Activated T-helper 2 cell treated with anti-CD3 and anti-CD28 coated beads, Interferon-gamma antibody, Interleukin-2, Interleukin-4, amounts not matched to agents 10 μg/mL and 5 μg/mL and 100 μg/mL, durations not matched to agents 14 hours and 24 hours and 36 hours (primary cell): ENCODE results near the gene OR8S1. TPM values are rescaled to one million over a fixed set of nuclear protein-coding genes. Genes with fewer than 3 reads are reported as not detected.
"Not testable (repeated sequence)": the region's sequence is repeated elsewhere in the genome, so short reads cannot be mapped to it uniquely, and the experiment has no call there.

Experiments used
- DNase-seq: peaks from one replicate; pipeline ENCODE4 v3.0.0; 2021; ENCODE audit warnings: low spot score
- H3K27ac Mint-ChIP-seq: one replicate; pipeline ENCODE4 v1.8.0; 2021; ENCODE audit warnings: mixed read lengths
- H3K27me3 Mint-ChIP-seq: one replicate; pipeline ENCODE4 v1.8.0; 2021; ENCODE audit warnings: low read depth, mixed read lengths
- H3K36me3 Mint-ChIP-seq: one replicate; pipeline ENCODE4 v1.8.0; 2021; ENCODE audit warnings: low read depth, mixed read lengths
- H3K4me1 Mint-ChIP-seq: one replicate; pipeline ENCODE4 v1.8.0; 2021; ENCODE audit warnings: low read depth, mixed read lengths
- H3K4me3 Mint-ChIP-seq: one replicate; pipeline ENCODE4 v1.8.0; 2021; ENCODE audit warnings: low read depth, mild to moderate bottlenecking, moderate library complexity, mixed read lengths
- H3K9me3 Mint-ChIP-seq: one replicate; pipeline ENCODE4 v1.8.0; 2021; ENCODE audit warnings: mixed read lengths
- intact Hi-C: fragments of 100-400 bp; cut with micrococcal nuclease; formaldehyde crosslinking; loops from one replicate; pipeline ENCODE4 v1.15.1; 2023
- total RNA-seq: library from RNA; stranded (reverse); gene quantifications from 2 replicates; pipeline ENCODE4 v1.2.3, GENCODE V29; 2022

The OR8S1 gene
- total RNA-seq, 1 donor from 2014 or later: not detected

DNA sequence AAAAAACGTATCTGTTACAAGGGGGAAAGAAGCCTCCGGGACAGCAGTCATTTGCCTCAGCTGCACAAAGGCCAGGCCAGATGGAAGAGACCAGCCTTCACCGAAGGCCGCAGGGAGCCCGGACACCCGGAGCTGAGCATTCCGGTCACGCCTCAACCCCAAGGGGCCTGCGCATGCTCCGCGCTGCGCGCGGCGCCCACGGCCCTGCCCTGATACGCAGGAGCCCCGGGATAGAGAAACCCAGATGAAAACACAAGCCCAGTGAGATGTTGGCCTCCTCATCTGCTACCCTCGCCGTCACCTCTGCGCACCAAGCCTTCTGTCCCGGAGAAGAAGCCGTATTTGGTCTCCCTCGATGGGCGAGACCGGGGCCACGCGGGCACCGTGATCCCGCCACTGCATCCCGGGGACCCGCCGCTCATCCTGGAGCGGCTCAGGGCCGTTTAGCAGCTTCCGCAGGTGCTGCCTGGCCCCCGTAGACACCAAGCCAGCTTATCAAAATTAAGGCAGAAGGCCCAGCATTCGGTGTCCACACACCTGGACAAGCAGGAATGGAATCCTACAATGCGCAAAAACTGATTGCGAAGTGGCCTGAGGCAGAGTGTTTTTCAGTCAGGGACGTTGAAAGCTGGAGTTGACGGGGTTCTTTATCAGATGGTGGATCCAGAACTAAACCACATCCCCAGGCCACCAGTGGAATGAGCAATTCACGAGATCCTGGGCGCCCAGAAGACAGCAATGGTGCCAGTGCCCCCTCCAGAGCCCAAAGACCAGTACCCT lies 2.6 kb downstream of the OR8S1 start:
- Mint-ChIP-seq H3K36me3 (no peaks in the 10 kb centered on the region), H3K27me3 (peaks cover 2% of the 10 kb centered on the region), H3K4me1 (peaks cover 3% of the 10 kb centered on the region), H3K4me3 (no peak overlapping the region), H3K9me3 (no peaks in the 10 kb centered on the region), H3K27ac (no peak overlapping the region)
- no peak for DNase-seq
- intact Hi-C loops: no loop called here

DNA sequence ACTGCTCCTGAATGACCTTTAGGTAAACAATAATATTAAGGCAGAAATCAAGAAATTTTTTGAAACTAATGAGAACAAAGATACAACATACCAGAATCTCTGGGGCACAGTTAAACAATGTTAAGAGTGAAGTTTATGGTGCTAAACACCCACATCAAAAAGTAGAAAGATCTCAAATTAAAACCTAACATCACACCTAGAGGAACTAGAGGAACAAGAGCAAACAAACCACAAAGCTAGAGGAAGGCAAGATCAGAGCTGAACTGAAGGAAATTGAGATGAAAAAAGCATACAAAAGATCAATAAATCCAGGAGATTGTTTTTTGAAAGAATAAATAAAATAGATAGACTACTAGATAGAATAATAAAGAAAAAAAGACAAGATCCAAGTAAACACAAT lies 7.2 kb downstream of the OR8S1 start:
- intact Hi-C loops: no loop called here
- no peak overlapping the region for H3K4me3 Mint-ChIP-seq
- H3K27ac Mint-ChIP-seq: no peak overlapping the region
- peaks cover 2% of the 10 kb centered on the region for H3K27me3 Mint-ChIP-seq
- H3K9me3 Mint-ChIP-seq: no peaks in the 10 kb centered on the region
- no peak for DNase-seq
- no peaks in the 10 kb centered on the region for H3K36me3 Mint-ChIP-seq
- peaks cover 3% of the 10 kb centered on the region for H3K4me1 Mint-ChIP-seq

DNA sequence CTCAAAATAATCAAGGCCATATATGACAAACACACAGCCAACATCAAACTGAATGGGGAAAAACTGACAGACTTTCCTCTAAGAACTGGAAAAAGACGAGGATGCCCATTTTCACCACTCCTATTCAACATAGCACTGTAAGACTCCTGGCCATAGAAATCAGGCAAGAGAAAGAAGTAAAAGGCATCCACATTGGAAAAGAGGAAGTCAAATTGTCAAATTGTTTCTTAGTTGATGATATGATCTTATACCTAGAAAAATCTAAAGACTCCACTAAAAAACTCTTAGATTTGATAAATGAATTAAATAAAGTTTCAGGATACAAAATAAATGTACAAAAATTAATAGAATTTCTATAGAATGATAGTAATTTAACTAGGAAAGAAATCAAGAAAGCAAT lies 11.2 kb downstream of the OR8S1 start:
- Mint-ChIP-seq H3K27me3 (peaks cover 2% of the 10 kb centered on the region), H3K27ac (no peak overlapping the region), H3K36me3 (no peaks in the 10 kb centered on the region), H3K4me1 (peaks cover 6% of the 10 kb centered on the region), H3K9me3 (no peaks in the 10 kb centered on the region), H3K4me3 (no peak overlapping the region)
- DNase-seq: no peak
- intact Hi-C loops: no loop called here

DNA sequence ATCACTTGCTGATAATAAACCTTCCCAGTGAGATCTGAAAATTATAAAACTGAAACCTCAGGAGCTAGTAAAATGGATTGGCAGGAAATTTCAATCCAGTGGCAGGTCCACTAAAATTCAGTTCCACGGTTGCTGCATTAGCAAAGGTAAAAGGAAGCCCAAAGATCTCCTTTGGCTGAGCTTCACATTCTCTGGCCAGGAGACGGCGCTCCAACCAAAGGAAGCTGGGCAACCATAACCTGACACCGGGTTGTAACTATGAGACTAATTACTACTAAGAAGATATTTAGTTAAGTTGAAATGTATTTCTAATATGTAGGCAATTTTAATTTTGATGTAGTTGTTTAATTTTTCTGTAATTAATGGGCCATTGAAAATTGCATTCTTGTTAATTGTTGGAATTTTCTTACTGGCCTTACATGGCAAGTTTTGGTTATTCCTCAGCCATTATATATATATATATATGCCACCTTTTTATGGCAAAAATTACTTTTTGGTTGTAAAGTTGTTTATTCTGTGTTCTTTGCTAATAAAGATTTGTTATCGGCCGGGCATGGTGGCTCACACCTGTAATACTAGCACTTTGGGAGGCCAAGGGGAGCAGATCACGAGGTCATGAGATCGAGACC lies 17.0 kb downstream of the OR8S1 start:
- DNase-seq: no peak
- intact Hi-C loops: loop anchor here (1.0 to 5.0 kb wide), 2 partner anchors 76 to 255 kb away; no protein-coding TSS in a partner anchor
- Mint-ChIP-seq H3K9me3 (no peaks in the 10 kb centered on the region), H3K4me3 (no peak overlapping the region), H3K4me1 (peaks cover 4% of the 10 kb centered on the region), H3K27ac (no peak overlapping the region), H3K27me3 (peaks cover 1% of the 10 kb centered on the region), H3K36me3 (no peaks in the 10 kb centered on the region)

DNA sequence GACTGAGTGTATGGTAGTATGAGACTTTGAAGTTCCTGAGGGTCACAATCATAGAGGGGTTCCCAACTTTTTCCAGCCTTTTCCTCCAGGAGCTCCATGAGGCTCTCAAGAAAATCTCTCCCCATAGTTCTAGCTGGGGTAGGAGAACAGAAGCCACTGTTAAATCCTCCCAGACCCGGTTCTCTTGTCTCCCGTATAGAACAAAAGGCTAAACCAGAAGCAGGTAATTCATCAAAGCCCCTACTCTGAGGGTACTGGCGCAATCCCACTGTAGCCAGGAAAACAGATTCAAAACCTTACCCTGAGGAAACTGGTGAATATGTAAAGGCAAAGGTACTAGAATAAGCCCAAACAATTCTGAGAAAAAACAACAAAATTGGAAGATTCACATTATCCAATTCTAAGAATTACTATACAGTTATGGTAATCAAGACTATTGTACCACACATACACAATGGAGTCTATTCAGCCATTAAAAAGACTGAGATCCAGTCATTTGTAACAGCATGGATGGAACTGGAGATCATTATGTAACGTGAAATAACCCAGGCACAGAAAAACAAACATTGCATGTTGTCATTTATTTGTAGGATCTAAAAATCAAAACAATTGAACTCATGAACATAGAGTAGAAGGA lies 20.5 kb downstream of the OR8S1 start:
- H3K36me3 Mint-ChIP-seq: no peaks in the 10 kb centered on the region
- H3K4me3 Mint-ChIP-seq: no peak overlapping the region
- H3K9me3 Mint-ChIP-seq: peaks cover 5% of the 10 kb centered on the region
- H3K27ac Mint-ChIP-seq: no peak overlapping the region
- DNase-seq: no peak
- H3K4me1 Mint-ChIP-seq: no peaks in the 10 kb centered on the region
- peaks cover 4% of the 10 kb centered on the region for H3K27me3 Mint-ChIP-seq
- intact Hi-C loops: no loop called here

DNA sequence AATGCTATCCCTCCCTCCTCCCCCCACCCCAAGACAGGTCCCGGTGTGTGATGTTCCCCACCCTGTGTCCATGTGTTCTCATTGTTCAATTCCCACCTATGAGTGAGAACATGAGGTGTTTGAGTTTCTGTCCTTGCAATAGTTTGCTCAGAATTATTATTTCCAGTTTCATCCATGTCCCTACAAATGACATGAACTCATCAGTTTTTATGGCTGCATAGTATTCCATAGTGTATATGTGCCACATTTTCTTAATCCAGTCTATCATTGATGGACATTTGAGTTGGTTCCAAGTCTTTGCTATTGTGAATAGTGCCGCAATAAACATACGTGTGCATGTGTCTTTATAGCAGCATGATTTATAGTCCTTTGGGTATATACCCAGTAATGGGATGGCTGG lies 21.6 kb downstream of the OR8S1 start:
- H3K9me3 Mint-ChIP-seq, H3K4me3 Mint-ChIP-seq, intact Hi-C loops, H3K4me1 Mint-ChIP-seq, H3K36me3 Mint-ChIP-seq, H3K27ac Mint-ChIP-seq, DNase-seq, H3K27me3 Mint-ChIP-seq: not testable (repeated sequence)

DNA sequence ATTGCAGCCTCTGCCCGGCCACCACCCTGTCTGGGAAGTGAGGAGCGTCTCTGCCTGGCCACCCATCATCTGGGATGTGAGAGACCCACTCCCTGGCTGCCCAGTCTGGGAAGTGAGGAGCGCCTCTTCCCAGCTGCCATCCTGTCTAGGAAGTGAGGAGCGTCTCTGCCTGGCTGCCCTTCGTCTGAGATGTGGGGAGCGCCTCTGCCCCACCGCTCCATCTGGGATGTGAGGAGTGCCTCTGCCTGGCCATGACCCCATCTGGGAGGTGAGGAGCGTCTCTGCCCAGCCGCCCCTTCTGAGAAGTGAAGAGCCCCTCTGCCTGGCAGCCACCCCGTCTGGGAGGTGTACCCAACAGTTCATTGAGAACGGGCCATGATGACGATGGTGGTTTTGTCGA lies 26.2 kb downstream of the OR8S1 start:
- H3K27ac Mint-ChIP-seq, H3K27me3 Mint-ChIP-seq, H3K9me3 Mint-ChIP-seq, H3K36me3 Mint-ChIP-seq, H3K4me3 Mint-ChIP-seq, intact Hi-C loops, H3K4me1 Mint-ChIP-seq, DNase-seq: not testable (repeated sequence)

DNA sequence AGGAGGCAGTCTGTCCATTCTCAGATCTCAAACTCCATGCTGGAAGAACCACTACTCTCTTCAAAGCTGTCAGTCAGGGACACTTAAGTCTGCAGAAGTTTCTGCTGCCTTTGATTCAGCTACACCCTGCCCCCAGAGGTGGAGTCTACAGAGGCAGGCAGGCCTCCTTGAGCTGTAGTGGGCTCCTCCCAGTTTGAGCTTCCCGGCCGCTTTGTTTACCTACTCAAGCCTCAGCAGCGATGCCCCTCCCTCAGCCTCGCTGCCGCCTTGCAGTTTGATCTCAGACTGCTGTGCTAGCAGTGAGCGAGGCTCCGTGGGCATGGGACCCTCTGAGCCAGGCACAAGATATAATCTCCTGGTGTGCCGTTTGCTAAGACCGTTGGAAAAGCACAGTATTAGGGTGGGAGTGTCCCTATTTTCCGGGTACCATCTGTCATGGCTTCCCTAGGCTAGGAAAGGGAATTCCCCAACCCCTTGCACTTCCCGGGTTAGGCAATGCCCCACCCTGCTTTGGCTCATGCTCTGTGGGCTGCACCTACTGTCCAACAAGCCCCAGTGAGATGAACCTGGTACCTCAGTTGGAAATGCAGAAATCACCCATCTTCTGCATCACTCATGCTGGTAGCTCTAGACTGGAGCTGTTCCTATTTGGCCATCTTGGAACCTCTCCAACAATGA lies 28.4 kb downstream of the OR8S1 start:
- not testable (repeated sequence) for DNase-seq

DNA sequence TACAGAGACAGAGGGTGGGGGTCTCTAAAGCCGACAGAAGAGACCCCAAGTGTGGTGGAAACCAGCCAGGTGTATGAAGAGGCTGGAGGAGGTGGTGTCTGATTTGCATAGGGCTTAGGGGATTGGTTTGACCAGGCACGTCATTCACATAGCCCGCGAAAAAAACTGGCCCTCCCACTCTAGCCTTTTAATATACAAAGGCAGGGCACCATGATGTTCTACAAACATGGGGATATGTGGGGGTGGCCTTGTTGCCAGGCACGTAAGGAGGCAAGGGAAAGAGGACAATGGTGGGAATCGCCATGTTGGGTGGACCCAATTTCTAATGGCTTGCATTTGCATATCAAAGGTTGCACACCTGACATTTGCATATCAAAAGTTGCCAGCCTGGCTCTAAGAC lies 31.2 kb downstream of the OR8S1 start:
- H3K4me1 Mint-ChIP-seq: no peaks in the 10 kb centered on the region
- no peak overlapping the region for H3K27ac Mint-ChIP-seq
- no peaks in the 10 kb centered on the region for H3K36me3 Mint-ChIP-seq
- intact Hi-C loops: no loop called here
- H3K9me3 Mint-ChIP-seq: no peaks in the 10 kb centered on the region
- H3K27me3 Mint-ChIP-seq: peaks cover 1% of the 10 kb centered on the region
- DNase-seq: no peak
- no peak overlapping the region for H3K4me3 Mint-ChIP-seq

More for the DNA sequence above, 28.4 kb downstream of the OR8S1 start:
- H3K4me3 Mint-ChIP-seq, intact Hi-C loops, H3K4me1 Mint-ChIP-seq, H3K27me3 Mint-ChIP-seq, H3K27ac Mint-ChIP-seq, H3K36me3 Mint-ChIP-seq, H3K9me3 Mint-ChIP-seq: not testable (repeated sequence)

DNA sequence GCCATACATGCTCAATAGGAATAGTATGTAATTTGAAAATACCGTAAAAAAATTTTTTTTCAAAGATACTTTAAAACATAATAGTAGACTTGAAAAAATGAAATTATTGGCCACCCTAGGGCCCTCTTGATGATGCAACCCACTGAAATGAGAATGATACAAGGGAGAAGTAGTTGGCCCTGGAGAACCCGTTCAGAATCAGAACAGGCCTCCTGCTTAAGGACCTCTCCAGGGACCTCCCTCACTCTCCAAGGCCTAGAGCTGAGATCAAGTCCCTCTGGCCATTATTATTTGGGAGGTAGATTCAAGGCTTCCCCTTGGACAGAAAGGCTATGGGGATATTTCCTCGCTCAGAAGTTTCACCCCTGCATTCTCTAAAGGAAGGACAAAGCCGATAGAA lies 32.5 kb downstream of the OR8S1 start:
- intact Hi-C loops: no loop called here
- no peaks in the 10 kb centered on the region for H3K9me3 Mint-ChIP-seq
- peaks cover 1% of the 10 kb centered on the region for H3K27me3 Mint-ChIP-seq
- H3K36me3 Mint-ChIP-seq: no peaks in the 10 kb centered on the region
- H3K27ac Mint-ChIP-seq: no peak overlapping the region
- no peak for DNase-seq
- no peak overlapping the region for H3K4me3 Mint-ChIP-seq
- no peaks in the 10 kb centered on the region for H3K4me1 Mint-ChIP-seq

DNA sequence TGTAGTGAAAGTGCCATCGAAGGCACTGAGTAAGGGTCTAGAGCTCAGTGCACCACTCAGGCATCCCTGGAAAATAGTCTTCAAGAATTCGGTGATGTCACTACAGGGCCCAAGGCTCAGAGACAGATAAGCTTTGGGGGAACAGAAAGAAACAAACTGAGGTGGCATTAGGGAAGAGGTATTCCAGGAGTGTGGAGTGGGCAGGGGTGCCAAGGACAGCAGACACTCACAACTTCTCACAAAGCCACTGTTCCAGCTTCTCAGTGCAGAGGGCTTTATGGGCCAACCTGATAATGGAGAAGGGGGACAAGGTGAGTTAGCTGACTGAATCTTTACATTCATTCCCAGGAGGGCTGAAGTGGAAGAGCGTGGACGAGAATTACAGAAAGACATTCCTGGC lies 42.3 kb downstream of the OR8S1 start:
- intact Hi-C loops: no loop called here
- no peaks in the 10 kb centered on the region for H3K9me3 Mint-ChIP-seq
- H3K4me3 Mint-ChIP-seq: no peak overlapping the region

DNA sequence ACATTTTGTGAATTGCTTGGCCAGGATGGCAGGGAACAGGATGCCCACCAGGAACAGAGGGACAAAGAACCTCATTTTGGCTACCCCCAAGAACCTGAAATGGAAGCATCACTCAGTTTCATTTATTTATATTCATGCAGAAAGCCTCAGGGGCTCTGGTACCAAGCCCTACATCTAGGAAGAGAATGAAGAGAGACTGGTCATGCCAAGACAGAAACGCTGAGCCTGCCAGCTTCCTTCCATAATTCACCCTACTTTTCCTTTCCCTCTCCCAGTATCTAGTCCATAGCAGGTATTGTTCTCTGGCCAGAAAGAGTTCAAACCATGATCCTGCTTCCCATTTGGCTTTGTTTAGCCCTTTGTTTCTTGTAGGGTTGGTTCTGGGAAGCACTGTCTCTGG lies 44.5 kb downstream of the OR8S1 start, which contains the start of gene LALBA:
LALBA (minus strand) TSS at position 101 of the 400 bp plus-strand sequence; CDS start at position 75, 26 bp downstream.
- Mint-ChIP-seq H3K9me3 (no peaks in the 10 kb centered on the region), H3K36me3 (no peaks in the 10 kb centered on the region), H3K27me3 (peaks cover 10% of the 10 kb centered on the region), H3K27ac (no peak within 1 kb of the TSS), H3K4me1 (peaks cover 1% of the 10 kb centered on the region), H3K4me3 (no peak within 1 kb of the TSS)
- intact Hi-C loops: no loop called here
- DNase-seq: no peak

More for the DNA sequence above, 42.3 kb downstream of the OR8S1 start:
- no peaks in the 10 kb centered on the region for H3K36me3 Mint-ChIP-seq
- peaks cover 1% of the 10 kb centered on the region for H3K4me1 Mint-ChIP-seq
- H3K27ac Mint-ChIP-seq: no peak overlapping the region
- peaks cover 9% of the 10 kb centered on the region for H3K27me3 Mint-ChIP-seq
- DNase-seq: no peak
